WERI-Rb-1 (cell line): Measurements from ENCODE around the gene RABL6.
"Not testable (repeated sequence)": the region's sequence is repeated elsewhere in the genome, so short reads cannot be mapped to it uniquely, and the experiment has no call there.

Experiments
- DNase-seq: peaks from one replicate; pipeline ENCODE4 v3.0.0-alpha.2; 2020
- H3K27ac ChIP-seq: fragments of 250-450 bp; sonication (Bioruptor Pico); 2 replicates; pipeline ENCODE4 v1.5.1; 2020; ENCODE audit warnings: mild to moderate bottlenecking, moderate library complexity
- H3K27me3 ChIP-seq: fragments of 250-450 bp; sonication (Bioruptor Pico); 2 replicates; pipeline ENCODE4 v1.5.1; 2021; ENCODE audit warnings: mild to moderate bottlenecking, low read depth, moderate library complexity; ENCODE audit not compliant: insufficient read depth, severe bottlenecking
- H3K36me3 ChIP-seq: fragments of 250-450 bp; sonication (Bioruptor Pico); 2 replicates; pipeline ENCODE4 v1.5.1; 2020; ENCODE audit warnings: mild to moderate bottlenecking, moderate library complexity
- H3K4me3 ChIP-seq: 2 replicates; pipeline ENCODE4 v1.5.1; 2011; ENCODE audit warnings: low read depth, mild to moderate bottlenecking, control low read depth, low read length
- H3K9me3 ChIP-seq: fragments of 250-450 bp; sonication (Bioruptor Pico); 2 replicates; pipeline ENCODE4 v1.5.1; 2021; ENCODE audit warnings: mild to moderate bottlenecking, moderate library complexity; ENCODE audit not compliant: severe bottlenecking
- TF ChIP-seq, protein P1 (sequence below): IDR thresholded peaks from 2 replicates; pipeline ENCODE4 v1.5.1; 2011; ENCODE audit warnings: low read depth, mild to moderate bottlenecking, control low read depth, inconsistent platforms, low read length

RABL6 gene

DNA sequence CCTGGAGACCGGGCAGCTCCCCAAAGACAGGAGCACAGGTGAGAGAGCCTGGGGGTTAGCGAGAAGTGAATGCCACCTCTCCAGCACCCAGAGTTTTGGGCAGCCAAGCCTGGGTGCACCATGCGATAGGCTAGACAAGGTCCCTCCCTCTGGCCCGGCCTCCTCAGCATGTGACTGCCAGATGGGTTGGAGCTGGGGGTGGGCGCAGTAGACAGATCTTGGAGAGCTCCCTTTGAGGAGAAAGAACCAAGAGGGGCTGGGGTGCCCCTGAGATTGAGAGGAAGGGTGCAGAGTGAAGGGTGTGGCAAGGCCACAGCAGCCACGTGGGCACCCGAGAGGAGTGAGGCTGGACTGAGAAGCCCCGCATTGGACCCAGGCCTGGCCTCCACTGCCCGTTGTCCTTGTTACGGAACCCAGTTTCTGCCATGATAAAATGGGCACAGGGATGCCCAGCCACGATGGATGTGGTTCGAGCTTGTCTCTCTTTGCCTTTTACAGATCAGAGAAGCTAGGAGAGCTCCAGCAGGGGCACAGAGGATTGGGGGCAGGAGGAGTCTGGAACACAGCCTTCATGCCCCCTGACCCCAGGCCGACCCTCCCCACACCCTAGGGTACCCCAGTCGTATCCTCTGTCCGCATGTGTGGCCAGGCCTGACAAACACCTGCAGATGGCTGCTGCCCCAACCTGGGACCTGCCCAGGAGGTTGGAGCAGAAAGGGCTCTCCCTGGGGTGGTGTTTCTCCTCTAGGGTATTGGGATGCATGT lies 15.2 kb upstream of the RABL6 start:
- Histone ChIP-seq H3K4me3 (no peak overlapping the region), H3K27me3 (no peaks in the 10 kb centered on the region), H3K27ac (peak overlapping the region; percentile 3), H3K36me3 (peaks cover 8% of the 10 kb centered on the region), H3K9me3 (no peaks in the 10 kb centered on the region)
- TF ChIP-seq, protein P1, sequence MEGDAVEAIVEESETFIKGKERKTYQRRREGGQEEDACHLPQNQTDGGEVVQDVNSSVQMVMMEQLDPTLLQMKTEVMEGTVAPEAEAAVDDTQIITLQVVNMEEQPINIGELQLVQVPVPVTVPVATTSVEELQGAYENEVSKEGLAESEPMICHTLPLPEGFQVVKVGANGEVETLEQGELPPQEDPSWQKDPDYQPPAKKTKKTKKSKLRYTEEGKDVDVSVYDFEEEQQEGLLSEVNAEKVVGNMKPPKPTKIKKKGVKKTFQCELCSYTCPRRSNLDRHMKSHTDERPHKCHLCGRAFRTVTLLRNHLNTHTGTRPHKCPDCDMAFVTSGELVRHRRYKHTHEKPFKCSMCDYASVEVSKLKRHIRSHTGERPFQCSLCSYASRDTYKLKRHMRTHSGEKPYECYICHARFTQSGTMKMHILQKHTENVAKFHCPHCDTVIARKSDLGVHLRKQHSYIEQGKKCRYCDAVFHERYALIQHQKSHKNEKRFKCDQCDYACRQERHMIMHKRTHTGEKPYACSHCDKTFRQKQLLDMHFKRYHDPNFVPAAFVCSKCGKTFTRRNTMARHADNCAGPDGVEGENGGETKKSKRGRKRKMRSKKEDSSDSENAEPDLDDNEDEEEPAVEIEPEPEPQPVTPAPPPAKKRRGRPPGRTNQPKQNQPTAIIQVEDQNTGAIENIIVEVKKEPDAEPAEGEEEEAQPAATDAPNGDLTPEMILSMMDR = no peak
- no peak for DNase-seq

DNA sequence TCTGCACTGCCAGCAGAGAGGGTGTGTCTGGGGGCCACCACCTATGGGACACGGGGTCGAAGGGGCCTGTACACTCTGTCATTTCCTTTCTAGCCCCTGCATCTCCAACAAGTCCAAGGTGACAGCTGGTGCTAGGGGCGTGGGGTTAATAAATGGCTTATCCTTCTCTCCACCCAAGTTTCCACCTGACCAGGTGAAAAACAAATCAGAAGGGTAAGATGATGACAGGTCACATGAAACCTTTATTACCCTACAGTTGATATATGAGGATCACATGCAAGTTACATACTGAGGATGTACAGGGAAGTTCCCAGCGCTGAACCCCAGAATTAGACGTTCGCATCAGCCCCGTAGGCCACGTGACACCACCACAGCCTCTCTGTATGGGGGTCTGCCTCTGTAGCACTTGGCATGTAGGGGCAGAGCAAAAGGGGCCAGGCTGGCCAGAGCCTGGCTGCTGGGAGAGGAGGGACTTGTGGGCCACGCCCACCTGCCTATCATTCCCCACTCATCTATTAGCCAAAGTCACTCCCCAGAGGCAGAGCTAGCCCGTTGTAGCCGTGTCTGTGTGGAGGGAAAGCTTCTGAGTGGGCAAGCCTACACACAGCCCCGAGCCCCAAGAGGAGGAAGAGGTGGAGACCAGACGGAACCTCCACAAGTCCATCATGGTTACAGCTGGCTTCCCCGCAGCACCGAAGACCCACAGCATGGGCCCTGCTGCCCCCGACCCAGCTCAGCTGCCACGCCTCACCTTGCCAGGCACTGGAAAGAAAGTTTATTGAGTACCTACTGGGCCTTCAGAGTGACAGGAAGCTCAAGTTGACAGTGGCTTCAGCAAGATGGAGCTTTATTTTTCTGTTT lies 14.4 kb upstream of the RABL6 start:
- Histone ChIP-seq H3K4me3 (no peak overlapping the region), H3K27ac (peak overlapping the region; percentile 3; the same call in 1 of the 2 replicates), H3K27me3 (no peaks in the 10 kb centered on the region), H3K9me3 (no peaks in the 10 kb centered on the region), H3K36me3 (peaks cover 8% of the 10 kb centered on the region)
- peak; percentile 53 for DNase-seq
- TF ChIP-seq, protein P1 = no peak

DNA sequence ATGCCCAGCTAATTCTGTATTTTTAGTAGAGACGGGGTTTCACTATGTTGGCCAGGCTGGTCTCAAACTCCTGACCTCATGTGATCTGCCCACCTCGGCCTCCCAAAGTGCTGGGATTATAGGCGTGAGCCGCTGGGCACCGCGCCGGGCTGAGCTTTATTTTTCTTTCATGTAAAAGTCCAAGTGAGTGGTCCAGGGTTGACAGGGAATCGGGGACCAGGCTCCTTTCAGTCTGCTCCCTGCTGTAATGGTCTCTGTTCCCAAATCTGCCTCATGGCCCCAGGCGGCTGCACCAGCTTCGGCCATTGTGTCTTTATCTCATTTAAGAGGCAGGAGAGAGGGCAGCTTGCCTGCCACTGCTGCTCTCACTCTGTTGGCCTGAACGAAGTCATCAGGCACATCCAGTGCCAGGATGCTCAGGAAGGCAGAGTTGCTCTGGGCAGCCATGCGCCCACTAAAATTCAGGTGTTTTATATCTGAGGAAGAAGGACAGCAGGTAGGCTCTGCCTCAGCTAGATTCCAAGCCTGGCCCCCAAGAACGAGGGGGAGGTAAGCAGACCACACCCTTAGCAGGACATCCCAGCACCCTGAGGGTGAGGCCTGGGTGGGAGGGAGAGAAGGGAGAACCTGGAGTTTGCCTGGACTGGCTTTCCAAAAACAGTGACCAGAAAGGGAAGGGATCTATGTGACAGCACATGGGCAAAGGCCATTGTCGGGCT lies 13.3 kb upstream of the RABL6 start:
- Histone ChIP-seq H3K27ac (no peak overlapping the region), H3K4me3 (no peak overlapping the region), H3K27me3 (no peaks in the 10 kb centered on the region), H3K9me3 (no peaks in the 10 kb centered on the region), H3K36me3 (peaks cover 8% of the 10 kb centered on the region)
- TF ChIP-seq, protein P1 = no peak
- no peak for DNase-seq

DNA sequence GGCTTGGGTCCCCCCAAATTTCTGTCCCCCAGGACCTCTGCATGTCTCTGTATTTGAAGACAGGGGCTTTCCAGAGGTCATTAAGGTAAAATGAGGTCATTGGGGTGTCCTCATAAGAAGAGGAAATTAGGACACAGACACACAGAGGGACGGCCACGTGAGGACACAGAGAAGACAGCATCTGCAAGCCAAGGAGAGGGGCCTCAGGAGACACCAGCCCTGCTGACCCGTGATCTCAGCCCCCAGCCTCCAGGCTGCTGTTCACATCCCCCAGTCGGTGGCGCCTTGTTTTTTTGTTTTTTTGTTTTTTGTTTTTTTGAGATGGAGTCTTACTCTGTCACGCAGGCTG lies 12.8 kb upstream of the RABL6 start:
- no peak for DNase-seq
- H3K4me3 ChIP-seq = no peak overlapping the region
- no peaks in the 10 kb centered on the region for H3K27me3 ChIP-seq
- H3K27ac ChIP-seq = no peak overlapping the region
- no peaks in the 10 kb centered on the region for H3K9me3 ChIP-seq
- TF ChIP-seq, protein P1 = no peak
- H3K36me3 ChIP-seq = peaks cover 8% of the 10 kb centered on the region

DNA sequence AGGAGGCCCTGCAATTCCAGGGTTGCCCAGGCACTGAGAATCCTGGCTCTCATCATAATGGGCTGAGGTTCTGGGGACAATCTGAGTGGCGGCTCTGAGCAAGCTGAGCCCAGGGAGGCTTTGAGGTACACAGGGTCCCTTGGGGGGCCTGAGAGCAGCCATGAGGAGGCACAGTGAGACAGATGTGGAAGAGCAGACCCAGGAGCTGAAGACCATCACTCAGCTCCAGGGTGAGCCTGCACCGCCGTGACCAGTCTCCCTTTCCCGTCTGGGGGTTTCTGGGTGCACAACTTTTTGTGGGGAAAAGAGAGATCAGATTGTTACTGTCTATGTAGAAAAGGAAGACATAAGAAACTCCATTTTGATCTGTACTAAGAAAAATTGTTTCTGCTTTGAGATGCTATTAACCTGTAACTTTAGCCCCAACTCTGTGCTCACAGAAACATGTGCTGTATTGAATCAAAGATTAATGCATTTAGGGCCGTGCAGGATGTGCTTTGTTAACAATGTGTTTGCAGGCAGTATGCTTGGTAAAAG lies 11.4 kb upstream of the RABL6 start, which contains the start of gene CCDC183:
TSS of gene CCDC183 (plus strand) at position 101 of the 537 bp plus-strand sequence. CDS start at position 161, 60 bp downstream.
- Histone ChIP-seq H3K4me3 (no peak within 1 kb of the TSS), H3K27me3 (no peaks in the 10 kb centered on the region), H3K36me3 (peaks cover 8% of the 10 kb centered on the region), H3K27ac (peak within 1 kb of the TSS; percentile 30; the same call in 1 of the 2 replicates), H3K9me3 (no peaks in the 10 kb centered on the region)
- TF ChIP-seq, protein P1 = no peak
- DNase-seq = no peak

DNA sequence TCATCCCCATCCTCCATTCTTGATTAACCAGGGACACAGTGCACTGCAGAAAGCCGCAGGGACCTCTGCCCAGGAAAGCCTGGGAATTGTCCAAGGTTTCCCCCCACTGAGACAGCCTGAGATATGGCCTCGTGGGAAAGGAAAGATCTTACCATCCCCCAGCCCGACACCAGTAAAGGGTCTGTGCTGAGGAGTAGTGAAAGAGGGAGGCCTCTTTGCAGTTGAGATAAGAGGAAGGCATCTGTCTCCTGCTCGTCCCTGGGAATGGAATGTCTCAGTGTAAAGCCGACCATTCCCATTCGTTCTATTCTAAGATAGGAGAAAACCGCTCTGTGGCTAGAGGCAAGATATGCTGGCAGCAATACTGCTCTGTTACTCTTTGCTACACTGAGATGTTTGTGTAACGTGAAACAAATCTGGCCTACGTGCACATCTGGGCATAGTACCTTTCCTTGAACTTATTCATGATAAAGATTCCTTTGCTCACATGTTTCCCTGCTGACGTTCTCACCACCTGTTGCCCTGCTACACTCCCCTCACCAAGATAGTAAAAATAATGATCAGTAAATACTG lies 10.9 kb upstream of the RABL6 start:
- not testable (repeated sequence) for H3K36me3 ChIP-seq, H3K27ac ChIP-seq, H3K27me3 ChIP-seq, DNase-seq, H3K4me3 ChIP-seq, H3K9me3 ChIP-seq
